SKM-1 (cell line): Measurements from ENCODE around the gene BACH2.
"Not testable (repeated sequence)": the region's sequence is repeated elsewhere in the genome, so short reads cannot be mapped to it uniquely, and the experiment has no call there.

ENCODE experiments used
- DNase-seq: peaks from one replicate; lab custom pipeline; 2025; ENCODE audit not compliant: unreplicated experiment; lab: John Stamatoyannopoulos, UW

The BACH2 gene

DNA sequence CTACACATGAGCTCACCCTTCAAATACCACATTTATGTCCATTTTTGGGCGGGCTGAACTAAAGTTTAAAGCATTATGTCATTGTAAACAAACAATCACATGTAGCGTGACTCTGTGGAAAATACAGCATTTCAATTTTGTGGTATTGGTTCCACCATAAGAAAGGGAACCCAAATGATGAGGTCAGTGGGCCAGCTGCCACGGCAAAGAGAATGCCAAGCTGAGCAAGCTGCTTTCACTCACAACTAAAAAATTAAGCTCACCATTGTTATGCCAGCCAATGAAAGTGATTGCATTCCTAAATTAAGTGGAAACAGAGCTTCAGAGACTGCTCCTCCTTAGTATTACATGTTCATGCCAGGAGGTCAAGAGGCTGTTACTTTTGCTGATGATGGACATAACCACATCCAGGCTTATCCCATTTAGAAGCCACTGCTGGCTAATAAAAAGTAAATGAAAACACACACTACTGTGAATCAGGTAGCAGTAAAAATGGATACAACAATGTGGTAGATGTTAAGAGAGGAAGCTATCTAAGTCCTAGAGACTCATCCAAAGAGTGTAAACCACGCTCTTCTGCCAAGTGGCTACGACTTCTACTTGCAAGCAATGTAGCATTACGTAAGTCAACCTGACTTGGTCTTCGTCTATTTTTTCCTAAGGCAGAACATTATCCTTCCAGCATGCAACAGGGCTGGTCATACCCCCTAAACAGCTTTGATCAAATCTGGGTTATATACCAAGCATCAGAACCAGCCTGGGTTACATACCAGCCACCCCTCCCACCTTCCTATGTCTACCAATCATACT, 164.8 kb downstream of the BACH2 start:
- DNase-seq: peak; percentile 49

DNA sequence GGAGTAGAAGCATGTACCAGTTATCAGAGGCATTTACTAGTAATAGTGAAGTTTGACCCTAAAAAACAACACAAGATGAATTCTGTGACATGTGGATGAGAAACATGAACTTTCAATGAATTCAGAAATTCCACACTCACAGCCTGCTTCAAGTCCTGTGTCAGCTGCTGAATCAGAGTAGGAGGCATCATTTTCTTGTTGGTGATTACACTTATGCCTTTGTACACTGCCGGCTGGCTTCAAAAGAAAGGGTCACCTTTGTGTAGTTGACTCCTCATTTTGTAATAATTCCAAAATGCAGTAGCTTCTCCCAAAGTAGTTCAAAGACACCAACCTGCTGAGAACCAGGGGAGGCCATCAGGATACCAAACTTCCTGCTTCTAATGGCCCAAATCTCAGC, 165.5 kb downstream of the BACH2 start:
- DNase-seq: no peak

DNA sequence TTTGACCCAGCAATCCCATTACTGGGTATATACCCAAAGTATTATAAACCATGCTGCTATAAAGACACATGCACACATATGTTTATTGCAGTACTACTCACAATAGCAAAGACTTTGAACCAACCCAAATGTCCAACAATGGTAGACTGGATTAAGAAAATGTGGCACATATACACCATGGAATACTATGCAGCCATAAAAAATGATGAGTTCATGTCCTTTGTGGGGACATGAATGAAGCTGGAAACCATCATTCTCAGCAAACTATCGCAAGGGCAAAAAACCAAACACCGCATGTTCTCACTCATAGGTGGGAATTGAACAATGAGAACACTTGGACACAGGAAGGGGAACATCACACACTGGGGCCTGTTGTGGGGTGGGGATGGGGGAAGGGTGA, 168.0 kb downstream of the BACH2 start:
- DNase-seq: not testable (repeated sequence)

DNA sequence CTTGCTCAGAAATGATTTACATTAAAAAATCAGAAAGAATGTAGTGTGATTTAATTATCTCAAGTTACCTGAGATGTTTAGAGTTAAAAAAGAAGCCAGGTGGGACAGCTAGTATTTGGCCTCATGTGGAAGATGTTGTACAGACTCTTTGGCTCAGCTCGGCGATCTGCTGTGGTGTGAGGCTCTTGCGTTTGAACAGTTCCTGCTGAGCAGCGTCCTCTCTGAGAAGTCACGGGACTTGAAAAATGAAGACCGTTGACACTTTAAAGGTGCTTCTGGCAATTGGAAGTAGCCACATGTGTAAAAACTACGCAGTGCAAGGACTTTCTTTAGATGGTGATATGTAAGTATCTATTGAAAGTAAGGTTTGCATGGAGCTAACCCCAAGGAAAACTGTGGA, 169.0 kb downstream of the BACH2 start:
- no peak for DNase-seq

DNA sequence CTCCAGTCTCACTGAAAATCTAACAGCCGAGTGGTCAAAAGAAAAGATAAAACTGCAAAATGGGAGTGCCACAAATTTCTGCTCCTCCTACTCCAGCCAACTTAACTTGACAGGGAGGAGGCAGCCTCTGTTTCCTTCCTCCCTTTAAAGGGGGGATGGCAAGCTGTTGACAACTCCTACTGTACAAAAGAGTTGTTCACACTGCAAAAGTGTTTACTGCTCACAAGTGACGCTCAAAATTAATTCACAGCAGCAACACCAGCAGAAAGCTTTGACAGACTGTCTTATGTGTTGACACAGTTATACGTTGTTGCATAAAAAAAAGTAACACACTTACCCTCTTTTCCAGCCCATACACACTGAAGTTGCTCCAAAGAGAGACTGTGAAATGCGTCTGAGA, 169.8 kb downstream of the BACH2 start:
- no peak for DNase-seq

DNA sequence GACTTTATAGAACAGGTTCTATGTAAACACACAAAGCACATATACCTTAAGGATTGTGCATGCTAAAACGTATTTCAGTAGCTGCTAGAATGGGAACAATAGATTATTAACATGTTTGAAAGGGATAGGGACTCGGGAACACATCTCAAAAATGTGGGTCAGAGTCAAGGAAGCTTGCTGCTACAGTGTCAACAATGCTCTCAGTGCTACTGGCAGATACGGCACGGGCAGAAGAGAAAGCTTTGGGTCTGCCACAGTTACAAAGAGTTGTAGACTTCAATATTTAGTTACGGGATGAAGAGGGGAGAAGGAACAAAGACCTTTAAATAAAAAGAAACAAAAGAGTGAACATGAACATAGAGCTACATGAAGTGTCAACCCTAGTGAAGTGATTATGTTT, 170.5 kb downstream of the BACH2 start:
- no peak for DNase-seq

DNA sequence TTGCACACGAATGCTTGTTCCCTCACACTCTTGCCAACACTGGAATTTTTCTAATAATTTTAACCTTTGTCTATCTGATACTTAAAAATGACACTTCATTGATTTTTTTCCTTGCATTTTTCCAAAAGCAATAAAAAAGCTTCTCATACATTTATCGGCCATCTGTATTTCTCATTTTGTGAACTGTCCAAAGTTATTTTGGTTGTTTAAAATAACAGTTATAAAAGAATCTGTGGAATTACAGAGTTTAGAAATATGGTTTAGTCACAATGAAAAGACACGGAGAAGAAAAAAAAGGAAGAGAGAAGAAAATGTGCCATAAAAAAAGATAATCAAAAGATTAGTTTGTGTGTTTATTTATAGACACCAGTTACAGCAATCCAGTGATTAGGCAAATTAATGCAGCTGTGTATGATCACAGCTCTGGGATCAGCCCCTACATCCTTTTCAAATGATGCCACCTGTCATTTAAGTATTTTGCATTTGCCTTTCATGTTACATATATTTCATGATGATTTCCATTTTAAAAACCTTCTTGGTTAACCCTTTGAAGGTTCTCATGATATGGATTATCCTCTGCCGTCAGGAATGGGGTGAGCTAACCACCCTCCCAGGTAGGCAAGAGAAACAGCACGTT, 171.7 kb downstream of the BACH2 start:
- DNase-seq: no peak

DNA sequence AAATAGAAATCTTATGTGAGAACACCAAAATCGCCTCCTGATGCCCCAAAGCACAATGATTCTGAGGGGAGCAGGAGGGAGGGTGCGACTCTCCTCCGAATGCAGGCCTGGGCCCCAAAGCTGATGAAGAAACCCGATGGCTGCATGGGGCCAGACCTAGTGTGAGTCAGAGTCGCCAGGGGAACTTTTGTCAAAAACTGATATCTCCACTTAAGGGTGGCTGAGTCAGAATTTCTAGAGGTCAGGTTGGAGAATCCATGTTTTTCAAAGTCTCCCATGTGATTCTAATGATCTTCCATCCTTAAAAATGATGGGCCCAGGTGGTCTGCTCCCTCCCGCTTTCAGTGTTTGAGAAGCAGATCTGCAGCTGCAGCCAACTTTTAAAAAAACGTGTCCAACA, 172.8 kb downstream of the BACH2 start:
- no peak for DNase-seq

DNA sequence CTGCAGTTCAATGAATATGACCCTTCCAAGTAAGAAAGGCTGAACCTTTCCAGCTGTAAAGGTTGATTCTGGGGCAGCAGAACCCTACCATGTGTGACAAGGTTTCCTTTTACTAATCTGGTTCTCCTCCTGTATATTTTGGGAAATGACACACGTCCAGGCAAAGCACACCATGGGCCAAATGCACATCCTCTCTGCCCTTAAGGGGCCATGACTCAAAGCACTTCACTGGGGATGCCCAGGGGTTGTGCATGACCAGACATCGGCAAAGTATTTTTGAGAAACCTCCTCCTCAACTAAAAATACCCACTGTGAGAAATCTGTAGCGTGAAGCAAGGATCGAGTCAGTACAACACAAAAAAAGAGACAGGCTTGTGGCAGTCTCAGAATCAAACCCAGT, 174.7 kb downstream of the BACH2 start:
- DNase-seq: no peak

DNA sequence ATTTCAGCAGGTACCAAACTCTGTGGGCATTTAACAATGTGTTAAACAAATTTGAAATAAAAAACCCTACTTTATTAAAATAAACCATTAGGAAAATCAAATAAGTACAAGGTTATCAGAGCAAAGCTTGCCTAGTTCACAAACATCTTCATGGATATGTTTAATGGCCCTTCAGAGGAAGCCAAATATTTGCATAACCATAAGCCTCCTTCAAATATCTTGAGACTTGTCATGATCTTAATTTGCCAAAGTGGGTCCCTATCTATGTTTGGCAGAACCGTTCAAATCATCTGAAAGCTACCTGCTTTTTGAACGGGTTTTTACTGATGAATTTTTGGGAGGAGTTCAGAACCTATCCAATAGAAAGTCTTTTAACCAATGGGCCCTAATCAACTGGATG, 176.3 kb downstream of the BACH2 start:
- no peak for DNase-seq

DNA sequence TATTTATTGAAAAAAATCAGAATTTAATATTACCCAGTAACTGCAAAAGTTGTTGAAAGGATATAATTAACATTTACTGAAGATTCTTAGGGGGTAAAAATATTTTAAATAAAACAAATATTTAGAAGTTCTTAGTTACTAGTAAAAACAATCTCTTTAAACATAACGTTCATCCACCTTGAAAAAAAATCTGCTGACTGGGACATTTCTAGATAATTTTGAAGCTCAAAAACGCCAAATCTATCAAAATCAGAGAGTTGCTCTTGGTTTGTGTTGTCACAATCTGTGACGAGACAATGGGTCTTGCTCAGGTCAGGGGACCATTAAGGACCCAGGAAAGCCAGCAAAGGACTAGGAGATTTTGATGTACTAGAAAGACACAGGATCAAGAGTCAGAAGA, 177.0 kb downstream of the BACH2 start:
- no peak for DNase-seq

DNA sequence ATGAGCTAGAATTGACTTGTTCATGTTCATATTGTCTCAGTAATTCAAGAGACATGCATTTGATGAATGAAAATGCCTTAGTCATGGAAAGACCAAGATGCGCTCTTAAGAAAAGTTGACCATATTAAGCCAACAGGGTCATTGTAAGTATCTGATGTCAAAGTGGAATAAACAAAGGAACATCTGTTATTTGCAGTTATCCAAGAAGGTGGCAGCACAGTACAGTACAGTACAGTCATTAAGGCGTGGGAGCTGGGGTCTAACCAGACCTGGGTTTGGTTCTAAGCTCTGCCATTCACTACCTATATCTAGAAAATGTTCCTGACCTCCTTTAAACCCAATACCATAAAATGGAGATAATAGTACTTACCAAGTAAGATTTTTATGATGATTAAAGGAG, 178.1 kb downstream of the BACH2 start:
- no peak for DNase-seq

DNA sequence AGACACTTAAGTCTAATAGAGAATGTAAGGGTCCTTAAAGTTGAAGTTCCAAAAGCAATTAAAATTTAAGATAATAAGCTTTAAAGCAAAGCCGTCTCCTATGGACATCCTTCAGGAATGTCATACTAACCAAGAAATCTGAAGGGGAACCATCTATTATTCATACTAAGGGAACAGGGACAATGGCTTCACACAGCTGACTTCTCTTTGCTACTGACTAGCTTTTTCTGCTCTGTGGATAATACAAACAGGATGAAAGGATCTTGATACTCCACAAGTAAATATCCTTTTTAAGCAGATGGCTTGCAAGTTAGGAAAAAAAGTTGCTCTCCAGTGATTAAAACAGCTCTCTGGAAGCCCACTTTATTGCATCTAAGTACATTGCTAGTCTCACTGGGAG, 178.6 kb downstream of the BACH2 start:
- DNase-seq: no peak

DNA sequence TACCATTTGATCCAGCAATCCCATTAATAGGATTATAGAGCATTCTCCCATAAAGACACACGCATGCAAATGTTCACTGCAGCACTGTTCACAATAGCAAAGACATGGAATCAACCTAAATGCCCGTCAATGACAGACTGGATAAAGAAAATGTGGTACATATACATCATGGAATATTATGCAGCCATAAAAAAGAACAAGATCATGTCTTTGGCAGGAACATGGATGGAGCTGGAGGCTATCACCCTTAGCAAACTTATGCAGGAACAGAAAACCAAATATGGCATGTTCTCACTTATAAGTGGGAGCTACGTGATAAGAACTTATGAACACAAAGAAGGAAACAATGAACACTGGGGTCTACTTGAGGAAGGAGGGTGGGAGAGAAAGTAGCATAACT, 180.5 kb downstream of the BACH2 start:
- not testable (repeated sequence) for DNase-seq

DNA sequence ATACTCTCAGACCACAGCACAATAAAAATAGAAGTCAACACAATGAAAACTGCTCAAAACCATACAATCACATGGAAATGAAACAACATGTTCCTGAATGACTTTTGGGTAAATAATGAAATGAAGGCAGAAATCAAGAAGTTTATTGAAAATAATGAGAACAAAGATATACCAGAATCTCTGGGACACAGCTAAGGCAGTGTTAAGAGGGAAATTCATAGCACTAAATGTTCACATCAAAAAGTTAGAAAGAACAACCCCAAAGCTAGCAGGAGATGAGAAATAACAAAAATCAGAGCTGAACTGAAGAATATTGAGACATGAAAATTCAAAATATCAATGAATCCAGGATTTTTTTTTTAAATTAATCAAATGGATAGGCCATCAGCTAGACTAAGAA, 183.3 kb downstream of the BACH2 start:
- no peak for DNase-seq

DNA sequence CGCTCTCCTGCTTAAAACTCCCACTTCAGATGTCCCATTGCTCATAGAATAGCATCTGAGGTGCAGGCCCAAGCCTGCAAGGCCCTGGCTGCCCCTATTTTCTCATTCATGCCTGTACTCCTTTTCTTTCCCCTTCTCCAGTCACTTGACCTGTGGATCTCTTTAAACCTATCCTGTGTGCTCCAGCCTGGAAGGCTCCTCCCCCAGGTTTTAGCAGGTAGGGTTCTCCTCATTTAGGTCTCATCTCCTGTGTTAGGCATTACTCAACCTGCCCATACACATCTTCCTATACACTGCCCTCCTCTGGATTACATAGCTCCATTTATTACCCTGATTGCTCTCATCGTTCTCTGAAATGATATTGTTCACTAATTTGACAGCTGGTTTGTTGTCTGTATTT, 185.3 kb downstream of the BACH2 start:
- no peak for DNase-seq

DNA sequence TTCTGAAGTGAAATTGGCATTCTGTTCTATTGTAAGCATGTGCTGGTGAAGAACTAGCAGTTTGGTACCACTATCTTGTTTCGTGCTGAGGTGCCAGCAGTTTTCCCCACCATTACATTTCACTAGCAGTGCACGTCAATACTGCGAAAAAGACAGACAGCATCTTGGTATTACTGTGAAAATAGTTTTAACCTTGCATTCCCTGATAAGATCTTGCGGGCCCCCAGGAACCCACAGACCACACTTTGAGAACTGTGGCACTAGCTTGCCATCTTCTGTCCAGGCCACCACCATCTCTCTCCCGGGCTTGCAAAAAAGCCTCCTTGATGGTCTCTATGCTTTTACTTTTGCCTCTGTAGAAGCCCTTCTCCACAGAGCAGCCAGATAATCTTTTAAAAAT, 185.7 kb downstream of the BACH2 start:
- DNase-seq: no peak

DNA sequence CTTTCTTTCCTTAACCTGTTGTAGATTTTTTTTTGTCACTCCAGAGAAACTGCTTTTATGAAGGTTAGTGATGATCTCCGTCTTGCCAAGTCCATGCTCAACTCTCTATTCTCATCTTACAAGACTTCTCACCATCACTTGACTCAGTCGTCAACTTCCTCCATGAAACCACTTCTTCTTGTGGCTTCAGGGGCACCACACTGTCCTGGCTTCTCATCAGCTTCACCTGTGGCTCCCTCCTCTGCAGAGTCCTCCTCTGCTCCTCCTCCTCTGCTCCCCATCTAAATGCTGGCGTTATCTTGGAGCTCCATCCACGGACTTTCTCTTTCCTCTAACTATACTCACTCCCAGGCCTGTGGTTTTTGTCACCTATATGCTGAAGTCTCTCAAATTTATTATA, 187.5 kb downstream of the BACH2 start:
- no peak for DNase-seq

DNA sequence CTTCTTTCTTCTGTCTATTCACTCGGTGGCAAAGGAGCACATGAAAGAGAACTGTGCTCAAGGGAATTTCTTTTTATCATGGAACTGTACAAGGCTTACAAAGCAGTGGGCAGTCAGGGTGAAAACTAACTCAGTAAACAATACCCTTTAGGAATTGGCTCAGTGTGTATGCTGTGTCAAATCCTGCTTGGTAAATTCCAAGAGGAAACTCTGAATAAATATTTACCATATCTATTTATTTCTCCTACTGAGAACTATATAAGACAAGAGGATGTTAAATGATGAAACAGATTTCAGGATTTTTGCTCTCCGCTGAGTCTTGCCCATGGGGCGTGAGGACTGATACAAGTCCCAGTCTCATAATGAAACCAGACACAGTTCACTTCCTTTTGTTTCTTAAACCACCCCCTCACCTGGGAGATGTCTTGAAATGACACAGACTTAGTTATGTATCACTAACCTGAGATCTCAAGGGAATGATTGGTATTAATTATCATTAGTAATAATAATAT, 188.8 kb downstream of the BACH2 start:
- no peak for DNase-seq

DNA sequence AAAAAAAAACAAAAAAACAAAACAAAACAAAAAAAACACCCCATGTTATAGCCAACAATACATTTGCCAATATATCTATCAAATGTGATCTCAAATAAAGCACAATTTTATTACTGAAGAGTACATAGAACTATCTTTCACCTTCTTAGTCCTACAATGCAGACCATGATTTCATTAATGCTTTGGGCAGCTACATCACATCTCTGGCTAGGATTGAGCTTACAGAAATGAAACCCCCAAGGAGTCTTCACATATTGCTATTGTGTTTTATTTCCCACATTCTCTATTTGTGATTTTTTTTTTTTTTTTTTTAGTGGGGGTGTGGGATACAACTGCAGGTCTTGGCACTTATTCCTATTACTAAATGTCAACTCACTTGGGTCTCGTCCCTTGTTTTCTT, 189.3 kb downstream of the BACH2 start:
- DNase-seq: no peak

DNA sequence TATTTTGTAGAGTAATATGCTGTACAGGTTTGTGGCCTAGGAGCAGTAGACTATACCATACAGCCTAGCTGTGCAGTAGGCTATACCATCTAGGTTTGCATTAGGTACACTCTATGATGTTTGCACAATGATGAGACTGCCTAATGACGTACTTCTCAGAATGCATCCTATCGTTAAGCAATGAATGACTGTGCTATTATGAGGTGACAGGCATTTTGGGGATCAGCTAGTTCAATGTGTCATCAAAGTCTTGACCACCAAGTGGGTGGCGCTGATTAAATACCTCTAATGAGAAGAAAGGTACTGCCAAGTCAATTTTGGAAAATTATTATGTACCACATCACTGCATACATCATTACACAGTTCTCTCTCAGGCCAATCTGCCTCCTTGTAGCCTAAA, 190.2 kb downstream of the BACH2 start:
- DNase-seq: peak; percentile 18

DNA sequence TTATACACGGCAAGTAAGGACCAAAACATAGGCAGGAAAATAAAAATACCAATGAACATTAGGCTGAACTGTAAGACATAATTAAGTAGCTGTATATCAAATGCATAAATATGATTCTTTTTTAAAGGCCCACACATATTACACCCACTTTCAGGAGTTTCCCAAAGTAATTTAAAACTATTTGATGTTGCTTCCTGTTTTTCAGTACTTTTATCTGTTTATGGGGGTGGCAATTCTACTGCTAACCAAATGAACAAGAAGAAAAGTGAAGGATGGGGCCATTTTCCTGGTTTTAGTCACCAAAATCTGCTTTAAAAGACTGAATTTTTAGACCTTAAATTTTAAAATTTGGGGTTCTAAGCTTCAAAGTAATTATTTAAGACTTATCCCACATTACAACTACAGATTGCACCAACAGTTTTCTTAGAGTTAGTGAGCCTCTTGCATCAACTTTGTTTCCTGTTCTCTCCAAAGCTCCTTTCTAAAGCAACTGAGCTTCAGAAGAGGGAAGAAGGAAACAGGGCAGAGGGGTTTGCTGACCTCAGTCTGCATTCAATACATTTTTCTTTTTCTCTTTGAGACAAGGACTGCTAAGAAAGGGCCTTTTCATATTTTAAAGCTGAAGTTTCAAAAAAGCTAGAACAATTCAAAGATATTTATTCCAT, 191.0 kb downstream of the BACH2 start:
- peak; percentile 74 for DNase-seq
